GM19395 (cell line): ENCODE measurements around the gene ASF1B.

Experiments used
- ATAC-seq: cut with Tn5 transposase; IDR thresholded peaks from one replicate; pipeline ENCODE4 v1.9.1; 2021; ENCODE audit warnings: mild to moderate bottlenecking, moderate library complexity; ENCODE audit not compliant: unreplicated experiment

ASF1B gene

GRCh38 chr19:14088634-14089411, 47.6 kb downstream of the ASF1B start:
- no peak for ATAC-seq

GRCh38 chr19:14086098-14086497, 50.3 kb downstream of the ASF1B start:
- no peak for ATAC-seq

DNA sequence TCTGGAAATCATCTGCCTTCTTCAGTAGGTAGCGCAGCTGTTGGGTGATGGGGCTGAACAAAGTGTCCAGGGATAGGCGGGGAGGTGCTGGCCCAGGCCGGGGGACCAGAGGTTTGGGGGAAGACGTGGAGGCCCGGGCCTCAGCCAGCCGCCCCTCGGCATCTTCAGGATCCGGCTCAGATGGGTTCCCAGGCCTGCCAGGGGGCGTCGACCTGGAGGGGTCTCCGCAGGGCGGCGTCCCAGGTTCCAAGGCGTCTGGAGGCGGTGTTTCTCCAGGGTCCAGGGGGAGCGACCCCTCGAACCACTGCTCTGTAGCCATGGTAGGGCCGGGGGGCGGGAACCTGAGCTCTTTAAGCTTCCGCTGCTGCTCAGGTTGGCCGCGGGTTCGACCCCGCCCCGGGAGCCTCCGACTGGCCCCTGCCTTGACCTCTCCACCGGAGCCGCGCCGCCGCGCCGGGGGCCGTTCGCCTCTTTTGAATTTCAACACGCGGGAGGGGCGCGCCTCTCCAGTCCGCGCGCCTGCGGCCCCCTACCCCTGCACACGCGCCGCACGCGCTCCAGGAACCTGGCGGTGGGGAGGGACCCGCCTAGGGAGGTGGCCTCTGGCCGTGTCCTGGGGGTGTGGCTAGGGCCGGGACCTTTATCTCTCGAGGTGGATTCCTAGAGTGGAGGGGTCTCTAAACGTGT, 50.9 kb downstream of the ASF1B start, which contains the start of gene C19orf67:
Gene C19orf67, minus strand, starts transcription at position 475 of the 687 bp plus-strand sequence. Its CDS starts 156 bp downstream, at position 319.
- no peak for ATAC-seq

DNA sequence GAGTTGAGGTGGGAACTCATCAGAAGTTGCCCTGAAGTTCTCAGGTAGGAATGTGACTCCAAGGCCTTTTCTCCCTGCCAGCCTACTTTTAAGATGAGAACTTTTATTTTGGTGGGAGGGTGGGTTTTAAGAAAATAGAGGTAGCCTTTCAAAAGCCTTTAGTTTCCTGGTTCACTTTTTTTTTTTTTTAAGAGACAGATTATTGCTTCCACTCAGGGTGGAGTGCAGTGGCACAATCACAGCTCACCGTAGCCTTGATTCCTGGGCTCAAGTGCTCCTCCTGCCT, 53.8 kb downstream of the ASF1B start:
- no peak for ATAC-seq

GRCh38 chr19:14081797-14082674, 54.4 kb downstream of the ASF1B start:
- peak; percentile 13 for ATAC-seq

GRCh38 chr19:14080887-14081796, 55.2 kb downstream of the ASF1B start:
- peak; percentile 83 for ATAC-seq

DNA sequence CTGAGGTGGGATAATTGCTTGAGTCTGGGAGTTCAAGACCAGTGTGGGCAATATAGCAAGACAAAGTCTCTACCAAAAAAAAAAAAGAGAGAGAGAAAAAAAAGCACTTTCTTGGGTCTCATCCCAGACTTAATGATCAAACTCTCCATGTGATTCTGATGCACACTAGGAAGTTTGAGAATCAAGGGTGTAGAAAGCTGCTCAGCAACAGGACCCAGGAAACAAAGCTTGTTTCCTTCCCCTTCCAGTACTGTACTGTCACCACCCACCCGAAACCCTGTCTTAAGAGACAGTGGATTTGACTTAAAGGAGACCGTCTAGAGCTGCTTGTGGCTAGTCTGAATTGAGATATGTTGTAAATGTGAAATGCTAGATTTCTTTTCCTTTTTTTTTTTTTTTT, 58.0 kb downstream of the ASF1B start:
- ATAC-seq = no peak

- ATAC-seq = no peak
These were observed 62.2 kb downstream of the ASF1B start for GRCh38 chr19:14073925-14074838.

GRCh38 chr19:14073261-14073924, 63.0 kb downstream of the ASF1B start:
- ATAC-seq = no peak

GRCh38 chr19:14072535-14073260, 63.7 kb downstream of the ASF1B start, which contains the start of gene MISP3:
TSS of gene MISP3 (plus strand) at chr19:14072786. CDS start at chr19:14073310, 524 bp downstream.
- no peak for ATAC-seq

GRCh38 chr19:14070268-14071050, 65.9 kb downstream of the ASF1B start:
- no peak for ATAC-seq
